GM21825 (cell line): ENCODE results near the gene CSTF1.
"Not testable (repeated sequence)": the region's sequence is repeated elsewhere in the genome, so short reads cannot be mapped to it uniquely, and the experiment has no call there.

ENCODE experiments used
- ATAC-seq: cut with Tn5 transposase; IDR thresholded peaks from one replicate; pipeline ENCODE4 v1.9.1; 2021; ENCODE audit warnings: mild to moderate bottlenecking, moderate library complexity; ENCODE audit not compliant: unreplicated experiment

CSTF1 gene

GRCh38 chr20:56368351-56369134, 23.9 kb upstream of the CSTF1 start:
- no peak for ATAC-seq

- no peak for ATAC-seq
These were observed 23.3 kb upstream of the CSTF1 start for GRCh38 chr20:56369179-56369578.

- no peak for ATAC-seq
These were observed 20.5 kb upstream of the CSTF1 start for GRCh38 chr20:56371977-56372376.

GRCh38 chr20:56372850-56373249, 19.6 kb upstream of the CSTF1 start:
- ATAC-seq = no peak

GRCh38 chr20:56373942-56374341, 18.5 kb upstream of the CSTF1 start:
- ATAC-seq = no peak

- ATAC-seq = no peak
These were observed 16.1 kb upstream of the CSTF1 start for GRCh38 chr20:56376331-56376730.

GRCh38 chr20:56378386-56378785, 14.1 kb upstream of the CSTF1 start:
- ATAC-seq = no peak

- no peak for ATAC-seq
These were observed 12.1 kb upstream of the CSTF1 start for GRCh38 chr20:56380375-56380774.

GRCh38 chr20:56381501-56381900, 10.9 kb upstream of the CSTF1 start:
- ATAC-seq = no peak

GRCh38 chr20:56382696-56383095, 9.7 kb upstream of the CSTF1 start:
- no peak for ATAC-seq

GRCh38 chr20:56383334-56383733, 9.1 kb upstream of the CSTF1 start:
- no peak for ATAC-seq

- ATAC-seq = no peak
These were observed 7.3 kb upstream of the CSTF1 start for GRCh38 chr20:56385130-56385529.

- ATAC-seq = no peak
These were observed 6.2 kb upstream of the CSTF1 start for GRCh38 chr20:56386219-56386618.

- no peak for ATAC-seq
These were observed 3.6 kb upstream of the CSTF1 start for GRCh38 chr20:56388882-56389281.

- ATAC-seq = no peak
These were observed 2.6 kb upstream of the CSTF1 start for GRCh38 chr20:56389807-56390206.

- not testable (repeated sequence) for ATAC-seq
These were observed 2.0 kb upstream of the CSTF1 start for GRCh38 chr20:56390396-56390795.

- no peak for ATAC-seq
These were observed 1.4 kb upstream of the CSTF1 start for GRCh38 chr20:56391037-56391436.

GRCh38 chr20:56391596-56392131, 781 bp upstream of the CSTF1 start:
- peak; percentile 39 for ATAC-seq

GRCh38 chr20:56392881-56393482, 537 bp downstream of the CSTF1 start:
- ATAC-seq = no peak

GRCh38 chr20:56393653-56394052, 1.2 kb downstream of the CSTF1 start:
- ATAC-seq = no peak

- ATAC-seq = no peak
These were observed 2.7 kb downstream of the CSTF1 start for GRCh38 chr20:56395166-56395565.

GRCh38 chr20:56400001-56400640, 7.7 kb downstream of the CSTF1 start:
- ATAC-seq = peak; percentile 73
